Transverse colon (tissue), 4 donors: ENCODE results near the gene BEND3. TPM values are rescaled to one million over a fixed set of nuclear protein-coding genes. Genes with fewer than 3 reads are reported as not detected.

Experiments used
- DNase-seq: peaks from one replicate; pipeline ENCODE4 v3.0.0-alpha.2; 2019
- H3K27ac ChIP-seq, 4 donors: fragments of 200-600 bp; sonication (generic); 2 replicates each; pipeline ENCODE4 v1.5.1; 2016 to 2018; ENCODE audit warnings: inconsistent platforms in 4 of 4
- H3K27me3 ChIP-seq: fragments of 200-600 bp; sonication (generic); 2 replicates; pipeline ENCODE4 v1.5.1; 2017; ENCODE audit warnings: inconsistent platforms
- H3K36me3 ChIP-seq, 4 donors: fragments of 200-600 bp; sonication (generic); 2 replicates each; pipeline ENCODE4 v1.5.1; 2017 to 2019; ENCODE audit warnings: inconsistent platforms in 4 of 4
- H3K4me1 ChIP-seq, 4 donors: fragments of 200-600 bp; sonication (generic); 2 replicates each; pipeline ENCODE4 v1.5.1; 2017 to 2020; ENCODE audit warnings: inconsistent platforms in 4 of 4
- H3K4me3 ChIP-seq, 4 donors: fragments of 200-600 bp; sonication (generic); 1 replicate in 1 of 4; 2 replicates in 3 of 4; pipeline versions ENCODE4 v1.5.1 to v1.6.1; 2017 to 2019; ENCODE audit warnings: inconsistent platforms in 4 of 4
- H3K9me3 ChIP-seq, 2 donors: fragments of 200-600 bp; sonication (generic); 2 replicates each; pipeline ENCODE4 v1.5.1; 2017 to 2019; ENCODE audit warnings: inconsistent platforms in 2 of 2
- EP300 ChIP-seq: sonication (generic); formaldehyde crosslinking; IDR thresholded peaks from one replicate; pipeline ENCODE4 v1.6.1; 2017; ENCODE audit warnings: antibody characterized with exemption, low read depth
- POLR2A ChIP-seq: fragments of 450-650 bp; IDR thresholded peaks from one replicate; pipeline ENCODE4 v1.6.1; 2016; ENCODE audit warnings: antibody characterized with exemption, mild to moderate bottlenecking, moderate library complexity
- POLR2AphosphoS5 ChIP-seq, 3 donors: sonication (generic); formaldehyde crosslinking; IDR thresholded peaks; one replicate each; pipeline ENCODE4 v1.6.1; 2016; ENCODE audit warnings: antibody characterized with exemption in 3 of 3
- WGBS, 2 donors: methylation state at CpG; one replicate each; pipeline ENCODE4 v1.1.5; 2018; ENCODE audit warnings: low coverage in 1 of 2; 5-methylcytosine and 5-hydroxymethylcytosine counted together
- in situ Hi-C, 4 donors: fragments of 200-750 bp; cut with MboI; loops; one replicate each; pipeline versions ENCODE4 v1.15.0 to v1.15.1; 2017; ENCODE audit warnings: low sequenced_read_pairs in 3 of 4, low pct_ligation_motif_present in 1 of 4, low pct_unique_long_range_greater_than_20kb in 1 of 4
- intact Hi-C: fragments of 100-400 bp; cut with DNase I; formaldehyde crosslinking; loops from one replicate; pipeline ENCODE4 v1.15.1; 2023; ENCODE audit warnings: low total_unique reads
- total RNA-seq, 4 donors: library from RNA; depleted of rRNA; stranded (reverse); fragments of >200 nt; gene quantifications; one replicate each; pipeline ENCODE4 v1.1.0, GENCODE V29; 2016
- TF ChIP-seq, protein P1 (sequence below), 5 experiments: fragments of 200-600 bp in 3 of 5; fragments of 450-650 bp in 2 of 5; sonication (generic) in 3 of 5; IDR thresholded peaks; 1 replicate in 2 of 5; 2 replicates in 3 of 5; pipeline ENCODE4 v1.5.1; 2016 to 2017; ENCODE audit warnings: antibody characterized with exemption in 5 of 5, inconsistent platforms in 3 of 5, mild to moderate bottlenecking in 2 of 5, moderate library complexity in 1 of 5

The BEND3 gene
- total RNA-seq, 4 donors from 2014 or later = 4.8 to 12.1 (median 5.0) TPM

- in situ Hi-C loops = no loop called here
- TF ChIP-seq, protein P1, sequence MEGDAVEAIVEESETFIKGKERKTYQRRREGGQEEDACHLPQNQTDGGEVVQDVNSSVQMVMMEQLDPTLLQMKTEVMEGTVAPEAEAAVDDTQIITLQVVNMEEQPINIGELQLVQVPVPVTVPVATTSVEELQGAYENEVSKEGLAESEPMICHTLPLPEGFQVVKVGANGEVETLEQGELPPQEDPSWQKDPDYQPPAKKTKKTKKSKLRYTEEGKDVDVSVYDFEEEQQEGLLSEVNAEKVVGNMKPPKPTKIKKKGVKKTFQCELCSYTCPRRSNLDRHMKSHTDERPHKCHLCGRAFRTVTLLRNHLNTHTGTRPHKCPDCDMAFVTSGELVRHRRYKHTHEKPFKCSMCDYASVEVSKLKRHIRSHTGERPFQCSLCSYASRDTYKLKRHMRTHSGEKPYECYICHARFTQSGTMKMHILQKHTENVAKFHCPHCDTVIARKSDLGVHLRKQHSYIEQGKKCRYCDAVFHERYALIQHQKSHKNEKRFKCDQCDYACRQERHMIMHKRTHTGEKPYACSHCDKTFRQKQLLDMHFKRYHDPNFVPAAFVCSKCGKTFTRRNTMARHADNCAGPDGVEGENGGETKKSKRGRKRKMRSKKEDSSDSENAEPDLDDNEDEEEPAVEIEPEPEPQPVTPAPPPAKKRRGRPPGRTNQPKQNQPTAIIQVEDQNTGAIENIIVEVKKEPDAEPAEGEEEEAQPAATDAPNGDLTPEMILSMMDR (IDR thresholded peaks at IDR 0.05) = no peak
- TF ChIP-seq POLR2AphosphoS5 (IDR thresholded peaks at IDR 0.05) (no peak), POLR2A (no peak), EP300 (no peak)
- Histone ChIP-seq H3K4me1 (peaks cover 0 to 17% (median 7%) of the 10 kb centered on the region in 4 donors), H3K9me3 (no peaks in the 10 kb centered on the region), H3K27ac (no peak overlapping the region), H3K36me3 (no peaks in the 10 kb centered on the region), H3K27me3 (no peaks in the 10 kb centered on the region), H3K4me3 (no peak overlapping the region)
- no peak for DNase-seq
- intact Hi-C loops = no loop called here
- WGBS, 2 donors = 46 to 76% methylated on average over 4 to 9 of the region's 9 CpGs
Observed at GRCh38 chr6:107129370-107129925, 14.1 kb upstream of the BEND3 start.

GRCh38 chr6:107128577-107128976 lies 13.3 kb upstream of the BEND3 start:
- in situ Hi-C loops = no loop called here
- Histone ChIP-seq H3K9me3 (no peaks in the 10 kb centered on the region), H3K4me3 (no peak overlapping the region), H3K27ac (no peak overlapping the region), H3K4me1 (peaks cover 0 to 17% (median 7%) of the 10 kb centered on the region in 4 donors), H3K27me3 (no peaks in the 10 kb centered on the region), H3K36me3 (no peaks in the 10 kb centered on the region)
- intact Hi-C loops = no loop called here
- TF ChIP-seq, protein P1 (IDR thresholded peaks at IDR 0.05) = no peak
- no peak for TF ChIP-seq POLR2AphosphoS5 (IDR thresholded peaks at IDR 0.05)
- no peak for TF ChIP-seq EP300
- WGBS, 2 donors = 78 to 86% methylated on average over 2 of the region's 2 CpGs
- no peak for DNase-seq

DNA sequence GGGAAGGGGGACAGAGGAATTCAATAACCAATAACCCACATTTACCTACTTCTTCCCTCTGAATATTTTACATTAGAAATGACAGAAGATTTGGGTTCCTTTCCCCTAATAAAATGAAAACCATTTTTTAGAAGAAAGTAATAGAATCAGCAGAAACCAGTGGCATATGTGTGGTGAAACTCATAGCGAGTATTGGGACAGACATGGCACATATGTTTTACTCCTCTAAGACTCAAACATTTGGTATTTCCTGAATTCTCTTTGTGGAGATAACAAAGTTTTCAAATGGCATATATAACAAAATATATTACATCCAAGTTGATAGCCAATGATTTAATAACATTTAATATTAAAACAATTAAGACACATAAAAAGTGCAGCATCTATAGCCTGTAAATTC lies 12.9 kb upstream of the BEND3 start:
- intact Hi-C loops = no loop called here

DNA sequence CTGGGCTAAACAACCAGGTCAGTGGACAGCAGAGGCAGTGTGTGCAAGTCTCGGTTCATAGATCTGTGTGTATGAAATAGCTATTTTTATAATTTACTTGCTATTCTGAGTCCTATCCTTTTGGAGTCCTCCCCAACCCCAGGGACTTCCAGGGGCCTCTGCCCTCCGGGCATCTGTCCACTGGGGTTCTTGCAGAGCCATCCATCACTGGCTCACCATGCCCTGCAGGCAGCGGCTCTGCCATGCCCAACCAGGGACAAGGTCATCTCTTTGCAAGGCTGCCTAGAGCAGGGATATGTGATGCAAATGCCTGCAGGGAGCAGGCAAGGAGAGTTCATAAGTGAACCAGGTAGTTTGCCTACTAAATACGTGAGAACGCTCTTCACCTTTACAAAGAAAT lies 10.5 kb upstream of the BEND3 start:
- no peak overlapping the region for H3K27ac ChIP-seq
- TF ChIP-seq, protein P1 (IDR thresholded peaks at IDR 0.05) = no peak
- TF ChIP-seq POLR2A (no peak), EP300 (no peak), POLR2AphosphoS5 (IDR thresholded peaks at IDR 0.05) (no peak)
- intact Hi-C loops (no loop called here), in situ Hi-C loops (no loop called here)
- no peaks in the 10 kb centered on the region for H3K27me3 ChIP-seq
- peaks cover 0 to 17% (median 7%) of the 10 kb centered on the region in 4 donors for H3K4me1 ChIP-seq
- no peaks in the 10 kb centered on the region for H3K36me3 ChIP-seq
- no peak for DNase-seq
- WGBS, 2 donors = 96 to 97% methylated on average over 5 of the region's 5 CpGs
- H3K9me3 ChIP-seq = no peaks in the 10 kb centered on the region
- H3K4me3 ChIP-seq = no peak overlapping the region

More for the DNA sequence above, 12.9 kb upstream of the BEND3 start:
- TF ChIP-seq EP300 (no peak), POLR2A (no peak), POLR2AphosphoS5 (IDR thresholded peaks at IDR 0.05) (no peak)
- TF ChIP-seq, protein P1 (IDR thresholded peaks at IDR 0.05) = no peak
- no peaks in the 10 kb centered on the region for H3K9me3 ChIP-seq
- no peaks in the 10 kb centered on the region for H3K36me3 ChIP-seq
- H3K4me3 ChIP-seq = no peak overlapping the region
- DNase-seq = no peak
- H3K27me3 ChIP-seq = no peaks in the 10 kb centered on the region
- no peak overlapping the region for H3K27ac ChIP-seq
- in situ Hi-C loops = no loop called here
- H3K4me1 ChIP-seq = peaks cover 0 to 17% (median 7%) of the 10 kb centered on the region in 4 donors
- WGBS, 2 donors = 86 to 96% methylated on average over 1 of the region's 1 CpG
